ENCODE measurements around the gene BZW1.
"Not testable (repeated sequence)": the region's sequence is repeated elsewhere in the genome, so short reads cannot be mapped to it uniquely, and the experiment has no call there.

Gene BZW1

GRCh38 chr2:200801431-200801830 lies 10.3 kb upstream of the BZW1 start:
- DNase-seq, H3K4me1 Mint-ChIP-seq, CTCF ChIA-PET, H3K9me3 Mint-ChIP-seq, H3K36me3 Mint-ChIP-seq, H3K4me3 Mint-ChIP-seq, H3K27ac Mint-ChIP-seq: not testable (repeated sequence)
- peaks cover 22% of the 10 kb centered on the region for H3K27me3 Mint-ChIP-seq

- H3K36me3 Mint-ChIP-seq = peaks cover 17% of the 10 kb centered on the region
- H3K27me3 Mint-ChIP-seq = peaks cover 13% of the 10 kb centered on the region
- H3K27ac Mint-ChIP-seq = no peak overlapping the region
- no peak for DNase-seq
- H3K4me3 Mint-ChIP-seq = no peak overlapping the region
- H3K4me1 Mint-ChIP-seq = peaks cover 29% of the 10 kb centered on the region
- no peaks in the 10 kb centered on the region for H3K9me3 Mint-ChIP-seq
- CTCF ChIA-PET = interaction anchor here (0.6 to 3.0 kb wide), 2 partner anchors 72 to 97 kb away, joined by 3 to 10 read pairs; no protein-coding TSS in a partner anchor
These were observed 2.0 kb upstream of the BZW1 start for GRCh38 chr2:200809506-200810251.

- Mint-ChIP-seq H3K4me3 (peak overlapping the region; percentile 88), H3K36me3 (peaks cover 25% of the 10 kb centered on the region), H3K27ac (peak overlapping the region; percentile 91), H3K9me3 (no peaks in the 10 kb centered on the region), H3K4me1 (peaks cover 37% of the 10 kb centered on the region), H3K27me3 (peaks cover 10% of the 10 kb centered on the region)
- CTCF ChIA-PET = interaction anchor here (3.0 kb wide), 1 partner anchor 98 kb away, joined by 10 read pairs; no protein-coding TSS in a partner anchor
- no peak for DNase-seq
These were observed 1.3 kb upstream of the BZW1 start for GRCh38 chr2:200810252-200810997.

GRCh38 chr2:200810998-200811332 lies 745 bp upstream of the BZW1 start:
- peaks cover 5% of the 10 kb centered on the region for H3K27me3 Mint-ChIP-seq
- CTCF ChIA-PET = interaction anchor here (3.0 kb wide), 1 partner anchor 98 kb away, joined by 10 read pairs; no protein-coding TSS in a partner anchor
- no peak for DNase-seq
- peaks cover 40% of the 10 kb centered on the region for H3K4me1 Mint-ChIP-seq
- H3K9me3 Mint-ChIP-seq = no peaks in the 10 kb centered on the region
- H3K27ac Mint-ChIP-seq = peak overlapping the region; percentile 91
- peak overlapping the region; percentile 88 for H3K4me3 Mint-ChIP-seq
- H3K36me3 Mint-ChIP-seq = peaks cover 30% of the 10 kb centered on the region

- H3K4me1 Mint-ChIP-seq = peaks cover 42% of the 10 kb centered on the region
- H3K36me3 Mint-ChIP-seq = peaks cover 43% of the 10 kb centered on the region
These were observed 662 bp downstream of the BZW1 start for GRCh38 chr2:200812122-200813022.

GRCh38 chr2:200814276-200814815 lies 2.6 kb downstream of the BZW1 start:
- peak overlapping the region; percentile 49 for H3K4me3 Mint-ChIP-seq
- no peaks in the 10 kb centered on the region for H3K9me3 Mint-ChIP-seq
- no peak for DNase-seq
- H3K27ac Mint-ChIP-seq = peak overlapping the region; percentile 46
- CTCF ChIA-PET = interaction anchor here (0.9 to 1.8 kb wide), 2 partner anchors 49 to 102 kb away, joined by 3 to 11 read pairs; no protein-coding TSS in a partner anchor
- peaks cover 42% of the 10 kb centered on the region for H3K4me1 Mint-ChIP-seq
- H3K27me3 Mint-ChIP-seq = peaks cover 5% of the 10 kb centered on the region
- H3K36me3 Mint-ChIP-seq = peaks cover 58% of the 10 kb centered on the region

More at GRCh38 chr2:200812122-200813022, 662 bp downstream of the BZW1 start:
- Mint-ChIP-seq H3K4me3 (peak overlapping the region; percentile 88), H3K27me3 (peaks cover 5% of the 10 kb centered on the region), H3K9me3 (no peaks in the 10 kb centered on the region), H3K27ac (peak overlapping the region; percentile 91)
- CTCF ChIA-PET = interaction anchor here (3.0 kb wide), 1 partner anchor 100 kb away, joined by 10 read pairs; no protein-coding TSS in a partner anchor
- peak; percentile 75 for DNase-seq

- Mint-ChIP-seq H3K4me1 (peaks cover 41% of the 10 kb centered on the region), H3K9me3 (no peaks in the 10 kb centered on the region), H3K36me3 (peaks cover 58% of the 10 kb centered on the region), H3K27me3 (peaks cover 5% of the 10 kb centered on the region), H3K4me3 (no peak overlapping the region), H3K27ac (peak overlapping the region; percentile 19)
- CTCF ChIA-PET = interaction anchor here (1.8 kb wide), 1 partner anchor 102 kb away, joined by 11 read pairs; no protein-coding TSS in a partner anchor
- DNase-seq = no peak
These were observed 3.2 kb downstream of the BZW1 start for GRCh38 chr2:200814917-200815316.

GRCh38 chr2:200818732-200819131 lies 7.0 kb downstream of the BZW1 start:
- peaks cover 21% of the 10 kb centered on the region for H3K4me1 Mint-ChIP-seq
- DNase-seq = not testable (repeated sequence)

GRCh38 chr2:200820573-200821234 lies 9.0 kb downstream of the BZW1 start:
- H3K36me3 Mint-ChIP-seq = peaks cover 52% of the 10 kb centered on the region
- H3K4me1 Mint-ChIP-seq = peaks cover 2% of the 10 kb centered on the region
- H3K27me3 Mint-ChIP-seq = no peaks in the 10 kb centered on the region
- no peak overlapping the region for H3K4me3 Mint-ChIP-seq
- DNase-seq = no peak
- no peak overlapping the region for H3K27ac Mint-ChIP-seq
- no peaks in the 10 kb centered on the region for H3K9me3 Mint-ChIP-seq
- CTCF ChIA-PET = interaction anchor here (0.6 kb wide), 1 partner anchor 333 kb away, joined by 3 read pairs; no protein-coding TSS in a partner anchor

More at GRCh38 chr2:200818732-200819131, 7.0 kb downstream of the BZW1 start:
- CTCF ChIA-PET = interaction anchor here (0.7 kb wide), 1 partner anchor 36 kb away, joined by 3 read pairs; no protein-coding TSS in a partner anchor
- not testable (repeated sequence) for H3K4me3 Mint-ChIP-seq, H3K27ac Mint-ChIP-seq, H3K27me3 Mint-ChIP-seq, H3K9me3 Mint-ChIP-seq
- H3K36me3 Mint-ChIP-seq = peaks cover 67% of the 10 kb centered on the region

- Mint-ChIP-seq H3K27me3 (no peaks in the 10 kb centered on the region), H3K4me3 (no peak overlapping the region), H3K4me1 (no peaks in the 10 kb centered on the region), H3K27ac (no peak overlapping the region), H3K36me3 (peaks cover 41% of the 10 kb centered on the region), H3K9me3 (no peaks in the 10 kb centered on the region)
- DNase-seq = no peak
- CTCF ChIA-PET = interaction anchor here (0.9 kb wide), 1 partner anchor 14 kb away, joined by 3 read pairs; no protein-coding TSS in a partner anchor
These were observed 10.1 kb downstream of the BZW1 start for GRCh38 chr2:200821686-200822245.

GRCh38 chr2:200828104-200828503 lies 16.4 kb downstream of the BZW1 start:
- peaks cover 17% of the 10 kb centered on the region for H3K27me3 Mint-ChIP-seq
- H3K36me3 Mint-ChIP-seq = peaks cover 12% of the 10 kb centered on the region
- no peak for DNase-seq
- no peaks in the 10 kb centered on the region for H3K9me3 Mint-ChIP-seq
- CTCF ChIA-PET = interaction anchor here (0.7 kb wide), 1 partner anchor 92 kb away, joined by 3 read pairs; no protein-coding TSS in a partner anchor
- H3K4me1 Mint-ChIP-seq = no peaks in the 10 kb centered on the region
- no peak overlapping the region for H3K4me3 Mint-ChIP-seq
- no peak overlapping the region for H3K27ac Mint-ChIP-seq

GRCh38 chr2:200828572-200829257 lies 17.0 kb downstream of the BZW1 start:
- no peak overlapping the region for H3K27ac Mint-ChIP-seq
- CTCF ChIA-PET = no interaction called here
- no peak overlapping the region for H3K4me3 Mint-ChIP-seq
- peaks cover 12% of the 10 kb centered on the region for H3K36me3 Mint-ChIP-seq
- DNase-seq = no peak
- no peaks in the 10 kb centered on the region for H3K9me3 Mint-ChIP-seq
- H3K27me3 Mint-ChIP-seq = peaks cover 21% of the 10 kb centered on the region
- no peaks in the 10 kb centered on the region for H3K4me1 Mint-ChIP-seq
